Gastroesophageal sphincter (tissue), 3 donors: ENCODE data around the gene HDAC4.

Experiments
- CTCF ChIP-seq, 4 experiments: fragments of 200-600 bp in 2 of 4; fragments of 450-650 bp in 2 of 4; sonication (generic) in 1 of 4; IDR thresholded peaks; one replicate each; pipeline ENCODE4 v1.5.1; 2017 to 2019; ENCODE audit warnings: antibody characterized with exemption in 4 of 4, mild to moderate bottlenecking in 2 of 4, moderate library complexity in 2 of 4
- EP300 ChIP-seq: sonication (generic); formaldehyde crosslinking; IDR thresholded peaks from one replicate; pipeline ENCODE4 v1.6.1; 2017; ENCODE audit warnings: antibody characterized with exemption, mild to moderate bottlenecking
- POLR2A ChIP-seq, 2 donors: fragments of 450-650 bp; IDR thresholded peaks; one replicate each; pipeline ENCODE4 v1.6.1; 2017; ENCODE audit warnings: antibody characterized with exemption in 2 of 2, mild to moderate bottlenecking in 2 of 2, moderate library complexity in 1 of 2
- POLR2AphosphoS5 ChIP-seq: sonication (generic); formaldehyde crosslinking; IDR thresholded peaks from one replicate; pipeline ENCODE4 v1.6.1; 2017; ENCODE audit warnings: antibody characterized with exemption

- TF ChIP-seq CTCF (IDR thresholded peaks at IDR 0.05) (no peak), POLR2A (IDR thresholded peaks at IDR 0.05) (no peak), EP300 (no peak), POLR2AphosphoS5 (no peak)
Measured at GRCh38 chr2:239268549-239268948, 132.3 kb downstream of the HDAC4 start.
